HG03095 (cell line): ENCODE measurements around the gene ASCC1.

Source experiments
- ATAC-seq: cut with Tn5 transposase; IDR thresholded peaks from one replicate; pipeline ENCODE4 v1.9.1; 2021; ENCODE audit warnings: moderate library complexity; ENCODE audit not compliant: unreplicated experiment

ASCC1 gene

DNA sequence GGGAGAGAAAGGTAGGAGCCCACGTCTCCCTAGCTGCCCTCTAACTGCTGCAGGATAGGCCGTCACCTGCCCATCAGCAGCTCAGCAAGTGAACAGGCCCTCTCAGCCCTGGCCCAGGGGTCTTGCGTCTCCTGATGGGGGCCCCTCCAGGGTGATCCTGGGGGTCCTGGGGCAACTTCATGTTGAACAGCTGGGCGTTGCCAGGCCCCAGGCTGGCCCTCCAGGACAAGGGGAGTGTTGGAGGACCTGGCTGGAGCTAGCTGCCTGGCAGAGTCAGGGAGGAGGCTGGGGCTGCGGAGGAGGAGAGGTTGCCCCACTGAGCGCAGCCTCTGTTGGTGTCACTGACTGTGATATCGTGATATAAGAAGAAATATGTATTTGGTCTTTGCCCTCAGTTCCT lies 162.4 kb downstream of the ASCC1 start:
- ATAC-seq, result no peak

DNA sequence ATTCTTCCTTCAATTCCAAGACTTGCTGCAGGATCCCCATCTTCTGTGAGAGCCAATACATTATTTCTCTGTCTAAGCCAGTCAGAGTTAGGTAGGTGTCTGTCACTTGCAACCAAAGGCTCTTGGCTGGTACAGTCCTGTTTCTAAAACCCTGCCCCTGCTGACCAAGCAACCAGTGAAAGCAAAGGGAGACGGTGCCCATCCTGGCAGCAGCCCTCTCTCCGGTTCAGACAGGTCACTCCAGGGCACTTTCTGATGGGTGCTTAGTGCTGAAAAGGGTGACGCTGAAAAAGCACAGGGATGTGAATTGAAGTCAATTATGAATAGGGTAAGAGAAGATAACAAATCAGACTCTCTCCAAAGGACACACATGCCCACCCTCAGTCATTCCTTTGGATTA lies 165.2 kb downstream of the ASCC1 start:
- no peak for ATAC-seq

DNA sequence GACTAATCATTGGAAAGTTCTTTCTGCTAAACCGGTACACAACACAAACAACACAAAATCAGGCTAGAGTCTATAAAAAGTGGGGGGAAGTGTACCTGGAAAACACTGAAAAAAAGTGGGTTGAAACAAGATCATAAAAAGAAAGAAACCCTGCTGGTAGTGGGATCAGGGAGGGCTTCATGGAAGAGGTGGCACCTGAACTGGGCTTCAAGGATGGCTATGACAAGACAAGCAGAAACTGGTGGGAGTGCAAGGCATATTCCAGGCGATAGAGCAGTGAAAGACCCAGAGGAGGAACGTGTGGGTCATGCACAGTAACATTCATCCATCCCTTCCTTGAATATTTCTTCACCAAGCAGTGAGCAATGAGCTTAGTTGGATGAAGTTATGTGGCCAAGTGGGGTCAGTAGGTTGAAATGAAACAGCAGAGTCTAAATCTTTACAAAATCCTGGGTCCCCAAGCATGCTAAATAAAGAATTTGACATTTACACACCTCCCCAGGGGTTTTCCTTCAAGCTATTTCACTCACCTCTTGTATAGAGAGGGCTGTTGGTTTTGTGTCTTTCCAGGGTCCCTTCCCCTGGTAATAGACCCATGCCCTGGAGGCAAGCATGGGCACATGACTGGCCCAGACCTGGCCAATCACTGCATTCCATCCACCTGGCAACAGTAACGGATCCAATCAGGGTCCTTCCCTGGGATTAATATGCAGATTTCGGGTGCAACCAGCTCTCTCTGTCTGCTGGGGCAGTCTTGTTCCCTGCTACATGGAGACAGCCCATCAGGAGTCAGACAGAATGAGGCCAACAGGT lies 165.9 kb downstream of the ASCC1 start:
- no peak for ATAC-seq

DNA sequence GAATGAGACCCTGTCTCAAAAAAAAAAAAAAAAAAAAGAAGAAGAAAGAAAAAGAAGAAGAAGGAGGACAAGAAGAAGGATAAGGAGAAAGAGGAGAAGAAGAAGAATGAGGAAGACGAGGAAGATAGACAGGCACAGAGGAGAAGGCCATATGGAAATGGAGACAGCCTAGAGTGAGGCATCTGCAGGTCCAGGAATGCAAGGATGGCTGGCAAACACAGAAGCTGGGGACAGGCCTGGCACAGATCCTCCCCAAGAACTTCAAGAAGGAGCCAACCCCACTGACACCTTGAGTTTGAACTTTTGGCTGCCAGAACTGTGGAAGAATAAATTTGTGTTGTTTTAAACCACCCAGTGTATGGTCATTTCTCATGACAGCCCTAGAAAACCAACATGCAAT lies 166.6 kb downstream of the ASCC1 start:
- ATAC-seq, result no peak

DNA sequence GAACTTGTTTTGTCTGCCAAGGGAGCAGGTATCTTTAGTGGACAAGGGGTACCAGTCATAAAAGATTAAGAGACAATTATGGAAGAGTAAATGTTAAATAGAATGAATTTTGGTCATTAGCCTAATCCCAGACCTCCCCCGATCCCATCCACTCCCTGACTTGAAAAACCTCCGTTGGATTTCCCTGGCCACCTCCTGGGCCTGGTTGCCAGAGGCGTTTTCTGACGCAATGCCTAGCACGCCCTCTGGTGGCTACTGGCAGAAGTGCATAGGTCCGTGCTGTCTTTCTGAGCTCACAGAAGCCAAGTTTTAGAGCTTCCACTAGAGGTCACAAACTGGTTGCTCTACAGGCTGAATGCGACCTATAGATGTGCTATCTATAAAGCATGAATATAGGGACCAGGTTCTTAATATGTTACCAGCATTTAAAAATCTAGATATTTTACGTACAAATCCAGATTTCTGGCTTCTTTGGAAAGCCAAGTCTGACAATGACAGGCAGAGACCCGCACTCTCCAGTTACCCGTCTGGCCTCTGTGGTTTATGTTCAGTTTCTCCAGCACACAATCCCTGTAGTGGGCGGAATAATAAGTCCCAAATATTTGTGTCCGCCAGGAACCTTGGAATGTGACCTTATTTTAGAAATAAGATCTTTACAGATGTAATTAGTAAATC lies 167.5 kb downstream of the ASCC1 start:
- peak; percentile 60 for ATAC-seq
